MCF 10A (cell line): ENCODE results near the gene FERD3L. TPM values are rescaled to one million over a fixed set of nuclear protein-coding genes. Genes with fewer than 3 reads are reported as not detected.

Experiments used
- BruUV-seq: library from RNA; stranded (reverse); fragments of 400-500 nt; replicated peaks from 2 replicates; lab custom pipeline; 2021; lab: Mats Ljungman, UMichigan
- CTCF ChIA-PET: fragments of 300-600 bp; sonication (Branson Sonifier 250); formaldehyde crosslinking; extraction: SDS; loops from one replicate; lab custom pipeline; 2021; ENCODE audit warnings: antibody characterized with exemption, inconsistent platforms; lab: Yijun Ruan, JAX
- POLR2A ChIA-PET: fragments of 300-600, 350-650 bp; sonication (Branson Sonifier 250); formaldehyde crosslinking; extraction: SDS; loops from one replicate; lab custom pipeline; 2020; ENCODE audit warnings: antibody characterized with exemption, inconsistent platforms; lab: Yijun Ruan, JAX
- DNase-seq: peaks from one replicate; pipeline ENCODE4 v3.0.0-alpha.2; 2018; ENCODE audit not compliant: unreplicated experiment
- H3K27ac Mint-ChIP-seq: one replicate; pipeline ENCODE4 v1.8.0; 2022; ENCODE audit warnings: mild to moderate bottlenecking, low read depth, mixed read lengths; ENCODE audit not compliant: unreplicated experiment
- H3K27me3 Mint-ChIP-seq: one replicate; pipeline ENCODE4 v1.8.0; 2022; ENCODE audit warnings: mixed read lengths; ENCODE audit not compliant: insufficient read depth, unreplicated experiment
- H3K36me3 Mint-ChIP-seq: one replicate; pipeline ENCODE4 v1.8.0; 2022; ENCODE audit warnings: mild to moderate bottlenecking, moderate library complexity, mixed read lengths; ENCODE audit not compliant: insufficient read depth, unreplicated experiment
- H3K4me1 Mint-ChIP-seq: one replicate; pipeline ENCODE4 v1.8.0; 2022; ENCODE audit warnings: mixed read lengths; ENCODE audit not compliant: insufficient read depth, unreplicated experiment
- H3K4me3 Mint-ChIP-seq: one replicate; pipeline ENCODE4 v1.8.0; 2022; ENCODE audit warnings: mild to moderate bottlenecking, moderate library complexity, mixed read lengths; ENCODE audit not compliant: unreplicated experiment
- H3K9me3 Mint-ChIP-seq: one replicate; pipeline ENCODE4 v1.8.0; 2022; ENCODE audit warnings: mixed read lengths; ENCODE audit not compliant: unreplicated experiment
- intact Hi-C: fragments of 100-400 bp; cut with micrococcal nuclease; formaldehyde crosslinking; loops from 2 replicates; pipeline ENCODE4 v1.14.1; 2022
- total RNA-seq: library from RNA; stranded (reverse); gene quantifications from 2 replicates; pipeline ENCODE4 v1.2.3, GENCODE V29; 2022
- TF ChIP-seq, protein P1 (sequence below): fragments of 200-600 bp; IDR thresholded peaks from one replicate; pipeline ENCODE4 v1.8.0; 2022; ENCODE audit warnings: antibody characterized with exemption, mild to moderate bottlenecking; ENCODE audit not compliant: unreplicated experiment

The FERD3L gene
- total RNA-seq, 1 experiment from 2014 or later, result not detected

DNA sequence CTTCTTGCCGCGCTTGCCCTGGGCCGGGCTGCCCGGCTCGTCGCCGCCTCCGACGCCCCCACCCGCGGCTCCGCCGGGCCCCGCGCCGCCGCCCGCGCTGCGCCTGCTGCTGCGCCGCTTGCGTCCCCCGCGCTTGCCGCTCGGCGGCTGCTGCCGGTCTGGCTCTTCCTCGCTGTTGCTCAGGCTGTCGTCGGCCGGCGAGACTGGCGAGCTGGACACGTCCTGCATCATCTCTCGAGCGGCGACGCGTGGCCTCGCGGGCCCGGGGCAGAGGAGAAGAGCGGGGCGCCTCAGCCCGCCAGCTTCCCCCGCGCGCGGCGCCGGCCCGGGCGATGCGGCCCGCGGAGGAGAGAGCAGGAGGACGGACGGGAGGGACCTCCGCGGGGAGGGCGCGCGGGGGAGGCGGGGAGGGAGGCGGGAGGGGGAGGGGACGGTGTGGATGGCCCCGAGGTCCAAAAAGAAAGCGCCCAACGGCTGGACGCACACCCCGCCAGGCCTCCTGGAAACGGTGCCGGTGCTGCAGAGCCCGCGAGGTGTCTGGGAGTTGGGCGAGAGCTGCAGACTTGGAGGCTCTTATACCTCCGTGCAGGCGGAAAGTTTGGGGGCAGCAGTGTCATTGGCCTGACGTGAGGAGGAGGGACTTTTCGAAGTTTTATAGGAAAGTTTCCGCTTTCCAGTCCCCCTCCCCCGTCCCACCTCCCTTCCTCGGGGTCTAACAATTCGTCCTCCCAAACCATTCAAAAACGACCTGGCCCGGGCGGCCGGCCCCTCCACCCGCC, 27.9 kb downstream of the FERD3L start, which contains the start of gene TWIST1:
Gene TWIST1, minus strand, starts transcription at position 546 of the 779 bp plus-strand sequence. Its CDS starts 315 bp downstream, at position 231.
- H3K9me3 Mint-ChIP-seq, result no peaks in the 10 kb centered on the region
- intact Hi-C loops, result loop anchor here (1.0 to 10.0 kb wide), 5 partner anchors 250 to 764 kb away; no protein-coding TSS in a partner anchor

DNA sequence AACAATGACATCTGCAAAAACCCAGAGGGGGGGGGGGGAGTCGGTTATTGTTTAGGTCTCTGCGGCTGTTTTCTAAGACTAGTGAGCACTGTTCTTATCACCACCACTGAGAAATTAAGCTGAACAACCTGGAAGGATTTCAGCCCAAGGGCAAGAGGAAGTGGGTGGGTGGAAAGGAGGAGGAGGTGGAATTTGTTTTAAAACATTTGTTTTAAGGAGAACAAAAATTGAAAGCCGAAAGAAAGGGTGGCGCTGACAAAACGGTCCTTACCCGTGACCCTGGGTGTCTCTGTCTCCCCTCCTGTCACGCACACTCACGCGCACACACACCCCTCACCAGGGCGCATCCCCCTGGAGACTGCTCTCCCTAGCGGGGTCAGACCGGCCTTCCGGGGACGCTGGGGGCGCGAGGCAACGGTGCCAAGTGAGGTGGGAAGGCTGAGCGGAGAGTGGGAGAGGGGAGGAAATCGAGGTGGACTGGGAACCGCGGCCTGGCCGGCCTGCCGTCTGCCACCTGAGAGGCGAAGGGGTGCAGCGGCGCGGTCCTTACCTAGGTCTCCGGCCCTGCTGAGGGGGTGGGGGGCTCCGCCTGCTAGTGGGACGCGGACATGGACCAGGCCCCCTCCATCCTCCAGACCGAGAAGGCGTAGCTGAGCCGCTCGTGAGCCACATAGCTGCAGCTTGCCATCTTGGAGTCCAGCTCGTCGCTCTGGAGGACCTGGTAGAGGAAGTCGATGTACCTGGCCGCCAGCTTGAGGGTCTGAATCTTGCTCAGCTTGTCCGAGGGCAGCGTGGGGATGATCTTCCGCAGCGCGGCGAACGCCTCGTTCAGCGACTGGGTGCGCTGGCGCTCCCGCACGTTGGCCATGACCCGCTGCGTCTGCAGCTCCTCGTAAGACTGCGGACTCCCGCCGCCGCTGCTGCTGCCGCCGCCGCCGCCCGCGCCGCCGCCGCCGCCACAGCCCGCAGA, 28.8 kb downstream of the FERD3L start:
- ChIA-PET POLR2A (interaction anchor here (0.5 to 4.6 kb wide), 25 partner anchors 12 to 1252 kb away, joined by 3 to 49 read pairs (median 4); no protein-coding TSS in a partner anchor), CTCF (interaction anchor here (0.6 to 1.4 kb wide), 18 partner anchors 48 to 1583 kb away, joined by 3 to 6 read pairs (median 4); no protein-coding TSS in a partner anchor)
- Mint-ChIP-seq H3K27me3 (no peaks in the 10 kb centered on the region), H3K4me1 (peaks cover 6% of the 10 kb centered on the region), H3K36me3 (peaks cover 25% of the 10 kb centered on the region), H3K4me3 (peak overlapping the region; percentile 97), H3K27ac (peak overlapping the region; percentile 91), H3K9me3 (no peaks in the 10 kb centered on the region)
- no TSS peak for BruUV-seq
- DNase-seq, result peak; percentile 45
- intact Hi-C loops, result loop anchor here (1.0 to 10.0 kb wide), 7 partner anchors 139 to 764 kb away; no protein-coding TSS in a partner anchor
- TF ChIP-seq, protein P1, sequence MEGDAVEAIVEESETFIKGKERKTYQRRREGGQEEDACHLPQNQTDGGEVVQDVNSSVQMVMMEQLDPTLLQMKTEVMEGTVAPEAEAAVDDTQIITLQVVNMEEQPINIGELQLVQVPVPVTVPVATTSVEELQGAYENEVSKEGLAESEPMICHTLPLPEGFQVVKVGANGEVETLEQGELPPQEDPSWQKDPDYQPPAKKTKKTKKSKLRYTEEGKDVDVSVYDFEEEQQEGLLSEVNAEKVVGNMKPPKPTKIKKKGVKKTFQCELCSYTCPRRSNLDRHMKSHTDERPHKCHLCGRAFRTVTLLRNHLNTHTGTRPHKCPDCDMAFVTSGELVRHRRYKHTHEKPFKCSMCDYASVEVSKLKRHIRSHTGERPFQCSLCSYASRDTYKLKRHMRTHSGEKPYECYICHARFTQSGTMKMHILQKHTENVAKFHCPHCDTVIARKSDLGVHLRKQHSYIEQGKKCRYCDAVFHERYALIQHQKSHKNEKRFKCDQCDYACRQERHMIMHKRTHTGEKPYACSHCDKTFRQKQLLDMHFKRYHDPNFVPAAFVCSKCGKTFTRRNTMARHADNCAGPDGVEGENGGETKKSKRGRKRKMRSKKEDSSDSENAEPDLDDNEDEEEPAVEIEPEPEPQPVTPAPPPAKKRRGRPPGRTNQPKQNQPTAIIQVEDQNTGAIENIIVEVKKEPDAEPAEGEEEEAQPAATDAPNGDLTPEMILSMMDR, result no peak

More for the DNA sequence above, 27.9 kb downstream of the FERD3L start, which contains the start of gene TWIST1:
- H3K27ac Mint-ChIP-seq, result peak within 1 kb of the TSS; percentile 91
- peaks cover 16% of the 10 kb centered on the region for H3K36me3 Mint-ChIP-seq
- H3K27me3 Mint-ChIP-seq, result no peaks in the 10 kb centered on the region
- ChIA-PET POLR2A (interaction anchor here (0.7 to 4.6 kb wide), 19 partner anchors 39 to 1600 kb away, joined by 3 to 49 read pairs (median 4); no protein-coding TSS in a partner anchor), CTCF (interaction anchor here (0.5 to 1.4 kb wide), 12 partner anchors 57 to 527 kb away, joined by 3 to 6 read pairs (median 4); no protein-coding TSS in a partner anchor)
- TF ChIP-seq, protein P1, result no peak
- H3K4me1 Mint-ChIP-seq, result peaks cover 12% of the 10 kb centered on the region
- peak; percentile 68 for DNase-seq
- peak within 1 kb of the TSS; percentile 97 for H3K4me3 Mint-ChIP-seq
- BruUV-seq, result no TSS peak

DNA sequence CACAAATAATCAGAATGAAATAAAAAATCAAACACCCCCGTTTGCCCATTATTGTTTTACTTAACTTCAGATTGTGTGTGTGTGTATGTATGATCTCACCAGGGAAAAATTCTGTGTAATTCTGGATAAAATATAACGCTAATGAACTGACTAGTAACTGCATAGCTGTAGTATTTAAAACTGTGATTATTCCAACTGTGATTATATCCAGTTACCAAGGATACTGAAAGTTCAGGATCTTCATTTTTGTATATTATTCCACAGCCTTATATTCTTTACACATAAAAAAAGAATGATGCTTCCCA, 30.7 kb downstream of the FERD3L start:
- Mint-ChIP-seq H3K4me3 (peak overlapping the region; percentile 97), H3K36me3 (peaks cover 40% of the 10 kb centered on the region), H3K9me3 (no peaks in the 10 kb centered on the region), H3K27ac (peak overlapping the region; percentile 78), H3K27me3 (no peaks in the 10 kb centered on the region), H3K4me1 (peaks cover 6% of the 10 kb centered on the region)
- ChIA-PET POLR2A (interaction anchor here (0.7 to 4.6 kb wide), 11 partner anchors 10 to 446 kb away, joined by 3 to 49 read pairs (median 4); no protein-coding TSS in a partner anchor), CTCF (interaction anchor here (1.0 to 1.9 kb wide), 3 partner anchors 223 to 762 kb away, joined by 4 to 9 read pairs (median 6); no protein-coding TSS in a partner anchor)
- BruUV-seq, result no TSS peak
- DNase-seq, result no peak
- TF ChIP-seq, protein P1, result no peak
- intact Hi-C loops, result loop anchor here (2.0 to 10.0 kb wide), 2 partner anchors 54 to 360 kb away; no protein-coding TSS in a partner anchor
